GM10248 (cell line): ENCODE measurements around the gene SNRNP25.

Source experiments
- CTCF ChIA-PET: fragments of 300-600 bp; sonication (Branson Sonifier 250); formaldehyde crosslinking; extraction: SDS; loops from one replicate; lab custom pipeline; 2021; ENCODE audit warnings: antibody characterized with exemption; lab: Yijun Ruan, JAX
- POLR2A ChIA-PET: fragments of 350-650 bp; sonication (Branson Sonifier 250); formaldehyde crosslinking; extraction: SDS; loops from one replicate; lab custom pipeline; 2020; ENCODE audit warnings: antibody characterized with exemption; lab: Yijun Ruan, JAX
- DNase-seq: peaks from one replicate; pipeline ENCODE4 v3.0.0; 2012; ENCODE audit errors: extremely low spot score
- CTCF ChIP-seq: IDR thresholded peaks from 2 replicates; pipeline ENCODE4 v1.5.1; 2012; ENCODE audit warnings: mild to moderate bottlenecking, low read depth; ENCODE audit errors: extremely low read depth, missing control alignments, control extremely low read depth

SNRNP25 gene

GRCh38 chr16:60929-61878 is 7.6 kb downstream of the SNRNP25 start:
- no peak for TF ChIP-seq CTCF
- DNase-seq = no peak
- ChIA-PET POLR2A (interaction anchor here (0.6 kb wide), 1 partner anchor 23 kb away, joined by 3 read pairs; no protein-coding TSS in a partner anchor), CTCF (interaction anchor here (1.3 to 32.8 kb wide), 2 partner anchors 8 to 29 kb away, joined by 4 to 701 read pairs; no protein-coding TSS in a partner anchor)

GRCh38 chr16:61879-62281 is 8.3 kb downstream of the SNRNP25 start:
- TF ChIP-seq CTCF = no peak
- no peak for DNase-seq
- POLR2A ChIA-PET = no interaction called here
- CTCF ChIA-PET = interaction anchor here (2.1 to 32.8 kb wide), 3 partner anchors 28 to 300 kb away, joined by 7 to 701 read pairs (median 53); no protein-coding TSS in a partner anchor

- ChIA-PET CTCF (interaction anchor here (2.1 to 32.8 kb wide), 4 partner anchors 13 to 300 kb away, joined by 7 to 701 read pairs (median 48); no protein-coding TSS in a partner anchor), POLR2A (no interaction called here)
- no peak for TF ChIP-seq CTCF
- DNase-seq = no peak
Observed at GRCh38 chr16:62283-62967, 8.8 kb downstream of the SNRNP25 start.

GRCh38 chr16:62968-63391 is 9.4 kb downstream of the SNRNP25 start:
- CTCF ChIA-PET = interaction anchor here (1.4 to 32.8 kb wide), 6 partner anchors 9 to 299 kb away, joined by 3 to 701 read pairs (median 30); partner anchors contain the start of genes POLR3K and SNRNP25
- no peak for DNase-seq
- TF ChIP-seq CTCF = no peak
- POLR2A ChIA-PET = no interaction called here

- POLR2A ChIA-PET = no interaction called here
- DNase-seq = no peak
- CTCF ChIA-PET = interaction anchor here (1.4 to 32.8 kb wide), 10 partner anchors 9 to 299 kb away, joined by 3 to 701 read pairs (median 14); partner anchors contain the start of genes POLR3K, RHBDF1 and SNRNP25
- TF ChIP-seq CTCF = no peak
Observed at GRCh38 chr16:63466-63865, 9.8 kb downstream of the SNRNP25 start.
